GM21447 (cell line): ENCODE data around the gene PTPN4.
"Not testable (repeated sequence)": the region's sequence is repeated elsewhere in the genome, so short reads cannot be mapped to it uniquely, and the experiment has no call there.

Source experiments
- ATAC-seq: cut with Tn5 transposase; IDR thresholded peaks from one replicate; pipeline ENCODE4 v1.9.1; 2021; ENCODE audit not compliant: unreplicated experiment

The PTPN4 gene

DNA sequence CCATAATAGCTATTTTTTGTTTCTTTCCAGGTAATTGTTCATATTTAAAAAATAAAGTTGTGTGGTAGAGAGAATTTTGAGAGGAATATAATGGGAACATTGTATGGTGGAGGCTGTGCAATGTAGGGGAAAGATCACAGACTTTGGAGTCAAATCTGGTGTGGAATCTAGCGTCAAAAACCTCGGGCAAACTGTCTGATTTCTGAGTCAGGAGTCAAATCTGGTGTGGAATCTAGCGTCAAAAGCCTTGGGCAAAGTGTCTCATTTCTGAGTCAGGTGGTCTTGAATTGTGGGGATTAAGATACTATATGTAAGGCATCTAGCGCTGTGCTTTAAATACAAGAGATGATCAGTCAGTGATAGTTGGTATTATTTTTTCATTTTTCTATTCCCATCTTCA is 5.1 kb downstream of the PTPN4 start:
- ATAC-seq = no peak

DNA sequence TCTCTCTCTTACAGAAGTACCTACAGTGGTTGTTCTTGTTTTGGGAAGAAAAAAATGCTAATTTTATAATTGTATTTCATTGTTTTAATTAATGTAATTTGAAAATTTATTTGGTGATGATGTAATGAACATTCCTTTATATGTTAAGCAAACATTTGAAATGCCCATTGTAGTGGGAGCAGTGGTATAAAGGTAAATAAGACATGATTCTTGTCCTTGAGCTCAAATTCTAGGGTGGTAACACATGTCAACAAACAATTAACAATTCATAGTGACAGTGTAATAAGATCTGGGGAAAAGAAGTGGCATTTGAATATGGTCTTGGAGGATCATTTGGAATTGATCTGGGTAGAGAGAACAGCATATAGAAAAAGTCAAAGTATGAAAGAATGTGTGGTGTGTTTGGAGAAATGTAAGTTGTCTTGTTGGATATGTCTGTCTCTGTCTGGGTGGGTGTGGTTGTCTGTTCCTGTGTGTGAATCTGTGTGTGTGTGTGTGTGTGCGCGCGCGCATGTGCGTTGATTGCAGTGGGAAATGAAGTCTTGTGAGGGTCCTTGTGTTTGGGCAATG is 5.8 kb downstream of the PTPN4 start:
- ATAC-seq = no peak

DNA sequence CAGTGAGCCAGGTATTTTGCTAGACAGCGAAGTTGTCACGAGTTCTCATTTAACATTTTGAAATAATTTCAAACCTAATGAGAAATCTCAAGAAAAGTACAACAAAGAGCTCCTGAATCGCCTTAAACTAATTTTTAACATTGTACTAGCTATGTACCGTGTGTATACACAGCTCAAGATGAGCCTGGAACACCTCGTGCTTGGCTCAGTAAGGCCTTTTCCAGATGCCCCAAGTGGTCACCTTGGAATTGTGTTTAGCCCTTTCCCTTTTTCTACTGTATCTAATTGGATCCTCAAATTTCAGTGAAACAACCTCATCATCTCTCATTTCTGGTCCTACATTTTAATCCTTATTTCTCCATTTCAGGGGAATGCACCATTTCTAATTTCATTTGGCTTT is 7.2 kb downstream of the PTPN4 start:
- no peak for ATAC-seq

DNA sequence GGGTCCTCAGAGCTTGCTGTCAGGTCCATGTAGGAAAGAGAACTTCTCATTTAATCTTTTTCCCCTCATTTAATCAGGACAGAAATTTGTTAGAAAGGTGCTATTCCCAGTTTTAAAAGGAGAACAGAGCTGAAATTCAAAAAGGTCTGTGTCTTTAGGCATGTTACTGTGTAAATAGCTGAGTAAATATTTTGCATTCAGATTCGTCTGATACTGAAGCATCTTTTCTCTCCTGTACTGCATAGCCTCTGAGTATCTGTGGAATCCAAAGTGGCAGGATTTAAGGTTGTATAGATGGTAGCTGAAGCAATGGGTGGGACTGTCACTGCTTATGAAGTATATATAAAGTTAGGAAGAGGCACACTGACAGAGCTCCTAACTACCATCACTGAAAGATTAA is 9.0 kb downstream of the PTPN4 start:
- ATAC-seq = no peak

DNA sequence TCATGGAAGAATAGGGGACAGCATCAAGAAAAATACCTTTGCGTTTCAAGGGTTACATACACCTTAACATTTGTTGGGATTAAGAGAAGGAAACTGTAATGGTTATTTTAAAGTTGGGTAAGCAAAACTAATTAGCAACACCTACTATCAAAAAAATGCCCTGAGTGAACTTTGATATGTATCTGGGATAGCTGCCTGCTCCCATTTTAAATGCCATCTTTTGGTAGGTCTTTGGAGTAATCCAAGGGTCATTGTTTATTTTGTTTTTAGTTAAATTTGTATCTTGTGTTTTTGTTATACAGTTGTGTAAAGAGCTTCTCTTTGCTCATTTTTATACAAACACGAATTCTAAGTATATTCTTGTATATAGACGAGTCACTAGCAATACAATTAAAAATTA is 9.9 kb downstream of the PTPN4 start:
- no peak for ATAC-seq

DNA sequence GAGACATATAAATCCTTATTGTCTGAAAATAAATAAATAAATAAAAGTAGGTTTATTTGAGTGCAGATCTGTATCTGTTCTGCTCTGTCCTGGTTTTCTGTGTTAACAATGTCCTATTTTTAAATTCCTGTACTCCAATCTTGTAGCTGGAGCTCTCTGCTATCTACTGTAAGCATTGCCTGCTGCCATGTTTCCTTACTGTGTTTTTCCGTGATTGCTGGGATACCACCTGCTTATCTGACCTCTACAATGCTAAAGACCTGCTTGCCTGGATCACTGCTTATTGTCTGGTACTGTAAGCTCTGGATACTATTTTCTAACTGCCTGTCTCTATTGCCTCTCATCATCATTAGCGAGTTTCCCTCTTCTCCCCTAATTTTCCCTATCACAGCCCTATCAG is 11.6 kb downstream of the PTPN4 start:
- no peak for ATAC-seq

DNA sequence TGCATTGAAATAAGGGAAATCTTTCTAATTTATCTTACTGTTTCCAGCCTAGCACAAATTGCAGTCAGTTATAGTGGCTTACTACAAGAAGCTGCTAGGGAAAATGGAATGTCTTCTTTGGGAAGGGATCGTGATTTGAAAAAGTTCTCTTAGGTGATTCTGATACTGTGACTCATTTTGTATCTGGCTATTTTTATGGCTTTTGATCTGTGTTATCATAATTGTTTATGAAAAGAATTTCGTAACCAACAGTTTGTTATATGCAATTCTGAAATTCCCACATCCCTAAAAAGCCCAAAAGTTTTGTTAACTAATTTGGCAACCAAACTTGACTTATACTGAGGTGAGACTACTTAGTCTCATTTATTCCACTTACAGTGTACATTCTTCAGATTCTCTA is 12.4 kb downstream of the PTPN4 start:
- ATAC-seq = no peak

DNA sequence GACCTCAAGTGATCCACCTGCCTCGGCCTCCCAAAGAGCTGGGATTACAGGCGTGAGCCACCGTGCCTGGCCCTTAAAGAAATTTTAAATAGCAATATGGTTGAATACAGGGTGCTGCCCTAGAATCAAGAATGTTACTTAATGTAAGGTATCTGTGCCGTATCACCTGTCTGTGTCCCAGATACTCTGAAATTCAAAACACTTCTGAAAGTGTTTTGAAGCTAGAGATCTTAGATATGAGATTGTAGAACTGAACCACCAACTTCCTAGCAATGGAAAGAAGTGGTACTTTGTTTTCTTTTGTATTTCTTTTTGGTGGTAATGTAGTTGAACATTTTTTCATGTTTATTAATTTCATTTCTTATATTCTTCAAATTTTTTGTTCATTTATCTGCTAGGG is 13.0 kb downstream of the PTPN4 start:
- no peak for ATAC-seq

DNA sequence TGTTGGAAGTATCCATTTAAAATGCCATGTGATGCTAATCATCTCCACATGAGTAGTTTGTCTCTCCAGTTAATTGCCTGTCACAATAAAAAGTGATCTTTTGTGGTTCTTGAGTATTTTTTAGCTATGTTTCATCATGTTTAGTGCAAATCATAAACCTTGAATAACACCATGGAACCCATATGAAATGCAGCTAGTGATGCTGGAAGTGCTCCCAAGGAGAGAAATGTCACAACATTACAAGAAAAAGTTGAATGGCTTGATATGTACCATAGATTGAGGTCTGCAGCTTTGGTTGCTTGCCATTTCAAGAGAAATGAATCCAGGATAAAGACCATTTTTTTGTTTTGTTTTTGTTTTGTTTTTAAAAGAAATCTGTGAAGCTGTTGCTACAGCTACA is 14.3 kb downstream of the PTPN4 start:
- ATAC-seq = no peak

DNA sequence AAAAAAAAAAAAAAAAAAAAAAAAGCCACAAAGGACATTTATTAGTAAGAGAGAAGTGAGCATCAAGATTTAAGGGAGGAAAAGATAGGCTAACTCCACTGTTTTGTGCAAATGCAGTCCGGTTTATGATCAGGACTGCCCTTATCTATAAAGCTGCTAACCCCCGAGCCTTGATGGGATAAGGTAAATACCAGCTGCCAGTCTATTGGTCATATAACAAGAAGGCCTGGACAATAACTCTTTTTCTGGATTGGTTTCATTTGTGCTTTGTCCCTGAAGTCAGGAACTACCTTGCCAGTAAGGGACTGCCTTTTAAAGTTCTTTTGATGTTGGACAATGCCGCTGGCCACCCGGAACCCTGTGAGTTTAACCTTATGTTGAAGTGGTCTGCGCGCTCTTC is 15.4 kb downstream of the PTPN4 start:
- no peak for ATAC-seq

DNA sequence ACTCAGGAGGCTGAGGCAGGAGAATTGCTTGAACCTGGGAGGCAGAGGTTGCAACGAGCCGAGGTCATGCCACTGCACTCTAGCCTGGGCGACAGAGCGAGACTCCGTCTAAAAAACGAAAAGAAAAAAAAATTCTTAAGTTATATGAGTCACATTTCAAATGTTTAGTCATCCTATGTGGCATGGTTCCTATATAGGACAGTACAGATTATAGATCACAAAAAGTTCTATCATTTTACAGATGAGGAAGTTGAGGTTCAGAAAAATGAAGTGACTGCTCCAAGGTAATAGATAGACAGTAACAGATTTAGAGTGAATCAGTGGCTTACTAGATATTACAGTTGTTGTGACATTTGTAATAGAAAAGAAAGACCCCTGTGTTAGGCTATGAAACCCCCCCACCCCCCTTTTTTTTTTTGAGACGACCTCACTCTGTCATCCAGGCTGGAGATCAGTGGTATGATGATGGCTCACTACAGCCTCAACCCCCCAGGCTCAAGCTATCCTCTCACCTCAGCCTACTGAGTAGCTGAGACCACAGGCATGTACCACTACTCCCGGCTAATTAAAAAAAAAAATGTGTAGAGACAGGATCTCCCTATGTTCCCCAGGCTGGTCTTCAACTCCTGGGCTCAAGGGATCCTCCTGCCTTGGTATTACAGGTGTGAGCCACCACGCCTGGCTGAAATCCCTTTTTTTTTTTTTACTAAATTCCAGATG is 22.7 kb downstream of the PTPN4 start:
- ATAC-seq = no peak

DNA sequence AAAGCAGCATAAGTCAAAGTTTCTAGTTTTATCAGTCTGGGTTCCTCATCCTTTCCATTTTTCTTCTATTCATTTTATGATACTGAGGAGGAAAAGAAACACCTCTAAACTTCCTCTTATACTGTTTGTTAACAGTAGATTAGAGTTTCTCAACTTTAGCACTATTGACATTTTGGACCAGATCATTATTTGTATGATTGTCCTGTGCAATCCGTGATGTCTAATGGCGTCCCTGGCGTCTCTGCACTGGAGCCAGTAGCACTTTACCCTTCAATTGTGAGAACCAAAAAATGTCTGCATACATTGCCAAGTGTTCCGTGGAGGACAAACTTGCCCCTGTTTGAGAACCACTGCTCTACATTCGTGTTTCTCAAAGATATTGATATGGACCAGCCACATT is 25.2 kb downstream of the PTPN4 start:
- no peak for ATAC-seq

DNA sequence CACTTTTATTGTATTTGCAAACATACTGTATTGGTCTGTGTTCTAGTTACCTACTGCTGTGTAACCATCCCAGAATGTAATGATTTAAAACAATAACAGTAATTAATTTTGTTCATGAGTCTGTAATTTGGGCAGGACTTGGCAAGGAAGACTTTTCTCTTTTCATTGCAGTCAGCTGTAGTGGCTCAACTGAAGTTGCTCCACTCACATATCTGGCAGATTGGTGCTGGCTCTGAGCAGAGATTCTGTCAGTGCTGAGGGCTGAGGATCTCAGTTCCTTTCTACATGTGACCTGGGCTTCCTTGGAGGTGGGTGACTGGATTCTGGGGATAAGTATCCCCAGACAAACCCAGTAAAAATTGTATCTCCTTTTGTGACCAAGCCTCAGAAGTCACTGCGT is 26.6 kb downstream of the PTPN4 start:
- ATAC-seq = no peak

DNA sequence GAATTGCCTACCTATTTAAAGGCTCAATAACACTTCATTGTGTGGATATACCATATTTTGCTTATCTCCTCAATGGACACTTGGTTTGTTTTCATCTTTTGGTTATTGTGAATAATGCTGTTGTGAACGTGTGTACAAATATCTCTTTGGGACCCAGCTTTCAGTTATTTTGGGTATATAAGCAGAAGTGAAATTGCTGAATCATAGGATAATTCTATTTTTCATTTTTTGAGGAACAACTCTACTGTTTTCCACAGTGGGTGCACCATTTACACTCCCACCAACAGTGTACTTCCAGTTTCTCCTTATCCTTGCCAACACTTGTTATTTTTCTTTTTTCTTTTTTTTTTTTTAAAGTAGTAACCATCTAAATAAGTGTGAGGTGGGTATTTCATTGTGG is 29.0 kb downstream of the PTPN4 start:
- ATAC-seq = no peak

DNA sequence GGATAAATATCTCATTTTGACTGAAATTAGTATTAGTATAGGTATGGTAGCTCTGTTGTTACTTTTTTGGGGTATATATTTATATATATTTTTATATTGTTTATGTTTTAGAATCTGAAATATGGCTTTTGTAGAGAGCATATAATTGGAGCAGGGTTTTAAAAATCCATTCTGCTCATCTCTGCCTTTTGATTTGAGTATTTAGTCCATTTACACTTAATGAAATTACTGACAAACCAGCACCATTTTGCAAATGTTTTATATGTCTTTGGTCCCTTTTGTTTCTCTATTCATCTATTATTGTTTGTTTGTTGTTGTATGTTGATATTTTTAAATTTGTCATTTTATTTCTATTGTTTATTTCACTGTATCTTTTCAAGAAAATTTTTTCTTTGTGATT is 30.7 kb downstream of the PTPN4 start:
- no peak for ATAC-seq

DNA sequence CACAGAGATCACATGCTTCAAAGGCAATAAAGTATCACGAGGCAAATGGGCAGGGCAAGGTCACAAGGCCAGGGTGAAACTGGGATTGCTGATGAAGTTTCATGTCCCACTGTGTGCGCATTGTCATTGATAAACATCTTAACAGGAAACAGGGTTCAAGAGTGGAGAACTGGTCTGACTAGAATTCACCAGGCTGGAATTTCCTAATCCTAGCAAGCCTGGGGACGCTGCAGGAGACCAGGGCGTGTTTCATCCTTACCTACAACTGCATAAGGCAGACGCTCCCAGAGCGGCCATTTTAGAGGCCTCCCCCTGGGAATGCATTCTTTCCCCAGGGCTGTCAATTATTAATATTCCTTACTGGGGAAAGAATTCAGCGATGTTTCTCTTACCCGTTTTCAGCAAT is 33.2 kb downstream of the PTPN4 start:
- ATAC-seq = no peak

DNA sequence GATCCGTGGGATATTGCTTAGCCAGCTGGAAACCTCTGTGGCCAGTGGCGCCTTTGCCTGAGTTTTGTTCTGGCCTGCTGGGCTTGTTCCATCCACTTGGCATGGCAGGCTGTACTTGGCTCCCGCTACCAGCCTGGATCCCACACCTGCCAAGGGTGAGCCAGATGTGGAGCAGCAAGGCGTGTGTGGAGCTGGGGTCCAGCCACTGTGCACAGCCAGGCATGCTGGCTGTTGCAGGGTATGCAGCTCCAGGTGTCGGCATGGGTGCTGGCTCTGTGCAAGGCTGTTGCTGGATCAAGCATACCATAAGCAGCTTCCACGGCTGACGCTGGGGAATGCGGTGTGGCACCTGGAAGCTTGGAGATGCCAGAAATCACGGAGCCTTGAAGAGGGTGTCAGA is 34.5 kb downstream of the PTPN4 start:
- ATAC-seq = no peak

DNA sequence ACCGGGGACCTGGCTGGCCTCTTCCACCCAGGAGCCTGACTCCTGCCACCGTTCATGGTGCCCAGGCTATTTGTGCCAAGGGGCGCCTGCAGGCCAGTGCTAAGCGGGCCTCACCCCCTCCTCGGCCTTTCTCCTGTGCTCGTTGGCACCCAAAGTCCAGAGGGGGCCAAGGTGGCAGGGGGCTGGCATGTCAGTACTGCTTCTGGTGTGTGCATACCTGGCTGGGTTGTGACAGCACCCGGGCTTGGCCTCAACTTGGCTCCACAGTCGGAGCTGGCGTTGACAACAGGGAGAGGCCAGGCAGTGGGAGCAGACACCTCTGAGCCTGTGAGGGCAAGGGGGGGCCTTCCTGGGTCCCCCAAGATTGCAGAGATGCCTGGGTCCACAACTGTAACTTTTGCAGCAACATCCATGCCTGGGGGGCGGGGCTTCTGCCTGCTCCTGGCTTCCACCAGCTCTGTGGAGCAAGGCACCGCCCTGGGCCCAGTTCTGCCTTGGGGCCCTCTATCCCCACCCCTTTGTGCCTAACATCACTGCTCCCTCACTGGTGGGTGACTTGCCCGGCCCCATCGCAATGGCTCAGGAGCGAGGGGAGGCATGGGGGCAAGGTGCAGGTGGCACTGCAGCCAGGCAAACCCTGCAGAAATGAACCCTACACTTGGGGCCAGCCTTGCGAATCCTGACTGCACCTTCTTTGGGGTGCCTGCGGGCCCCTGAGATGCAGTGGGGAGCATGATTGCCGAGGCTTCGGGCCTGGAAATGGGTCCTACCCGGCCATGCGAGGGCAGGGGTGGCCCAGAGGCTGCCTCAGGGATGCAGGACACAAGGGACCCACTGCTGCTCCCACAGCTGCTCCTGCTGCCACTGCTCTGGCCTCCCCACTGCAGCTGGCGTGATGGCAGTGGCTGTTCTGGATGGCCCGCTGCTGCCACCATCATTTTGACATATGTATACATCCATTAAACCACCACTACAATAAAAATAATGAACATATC is 35.9 kb downstream of the PTPN4 start:
- no peak for ATAC-seq

DNA sequence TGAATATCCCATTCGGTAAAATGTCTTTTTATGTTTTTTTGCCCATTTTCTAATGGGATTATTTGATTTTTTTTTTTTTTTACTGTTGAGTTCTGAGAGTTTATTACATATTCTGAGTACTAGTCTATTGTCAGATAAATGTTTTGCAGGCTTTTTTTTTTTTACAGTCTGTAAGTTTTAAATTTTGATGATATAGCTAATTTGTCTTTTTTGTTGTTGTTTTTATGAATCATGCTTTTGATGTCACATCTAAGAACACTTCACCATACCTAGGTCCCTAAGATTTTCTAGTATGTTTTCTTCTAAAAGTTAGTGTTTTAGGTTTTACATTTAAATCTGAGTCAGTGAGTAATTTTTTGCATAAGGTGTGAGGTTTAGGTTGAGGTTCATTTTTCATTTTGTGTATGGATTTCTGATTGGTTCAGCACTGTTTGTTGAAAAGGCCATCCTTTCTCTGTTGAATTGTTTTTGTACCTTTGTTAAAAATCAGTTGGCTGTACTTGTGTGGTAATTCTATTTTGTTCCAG is 40.7 kb downstream of the PTPN4 start:
- no peak for ATAC-seq

DNA sequence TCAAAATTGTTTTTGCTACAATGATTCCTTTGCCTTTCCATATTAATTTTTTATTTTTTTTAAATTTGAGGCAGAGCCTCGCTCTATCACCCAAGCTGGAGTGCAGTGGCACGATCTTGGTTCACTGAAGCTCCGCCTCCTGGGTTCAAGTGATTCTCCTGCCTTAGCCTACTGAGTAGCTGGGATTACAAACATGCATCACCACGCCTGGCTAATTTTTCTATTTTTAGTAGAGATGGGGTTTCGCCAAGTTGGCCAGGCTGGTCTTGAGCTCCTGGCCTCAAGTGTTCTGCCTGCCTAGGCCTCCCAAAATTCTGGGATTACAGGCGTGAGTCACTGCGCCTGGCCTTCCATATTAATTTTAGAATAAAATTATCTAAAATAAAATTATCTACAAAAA is 41.3 kb downstream of the PTPN4 start:
- no peak for ATAC-seq

DNA sequence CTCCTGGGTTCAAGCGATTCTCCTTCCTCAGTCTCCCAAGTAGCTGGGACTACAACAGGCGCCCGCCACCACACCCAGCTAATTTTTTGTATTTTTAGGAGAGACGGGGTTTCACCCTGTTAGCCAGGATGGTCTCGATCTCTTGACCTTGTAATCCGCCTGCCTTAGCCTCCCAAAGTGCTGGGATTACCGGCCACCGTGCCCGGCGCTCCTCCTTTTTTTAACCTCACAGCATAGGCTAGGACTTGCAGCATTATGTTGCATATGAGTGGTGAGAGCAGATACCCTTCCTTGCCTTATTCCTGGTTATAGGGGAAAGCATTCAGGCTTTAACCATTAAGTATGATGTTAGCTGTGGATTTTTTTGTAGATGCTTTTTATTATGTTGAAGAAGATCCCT is 42.3 kb downstream of the PTPN4 start:
- not testable (repeated sequence) for ATAC-seq

DNA sequence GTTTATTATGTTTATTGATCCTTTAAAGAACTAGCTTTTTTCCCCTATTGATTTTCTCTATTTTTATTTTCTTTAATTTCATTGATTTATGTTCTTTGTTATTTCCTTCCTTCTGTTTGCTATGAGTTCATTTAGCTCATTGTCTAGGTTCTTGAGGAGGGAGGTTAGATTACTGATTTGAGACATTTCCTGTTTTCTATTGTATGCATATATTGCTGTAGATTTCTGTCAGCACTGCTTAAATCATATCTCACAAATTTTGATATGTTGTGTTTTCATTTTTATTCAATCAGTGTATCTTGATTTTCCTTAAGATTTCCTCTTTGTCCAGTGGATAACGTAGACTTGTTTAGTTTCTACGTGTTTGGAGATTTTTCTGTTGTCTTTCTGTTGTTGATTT is 43.4 kb downstream of the PTPN4 start:
- ATAC-seq = no peak
